Measurements from ENCODE around the gene TIAM2.

DNA sequence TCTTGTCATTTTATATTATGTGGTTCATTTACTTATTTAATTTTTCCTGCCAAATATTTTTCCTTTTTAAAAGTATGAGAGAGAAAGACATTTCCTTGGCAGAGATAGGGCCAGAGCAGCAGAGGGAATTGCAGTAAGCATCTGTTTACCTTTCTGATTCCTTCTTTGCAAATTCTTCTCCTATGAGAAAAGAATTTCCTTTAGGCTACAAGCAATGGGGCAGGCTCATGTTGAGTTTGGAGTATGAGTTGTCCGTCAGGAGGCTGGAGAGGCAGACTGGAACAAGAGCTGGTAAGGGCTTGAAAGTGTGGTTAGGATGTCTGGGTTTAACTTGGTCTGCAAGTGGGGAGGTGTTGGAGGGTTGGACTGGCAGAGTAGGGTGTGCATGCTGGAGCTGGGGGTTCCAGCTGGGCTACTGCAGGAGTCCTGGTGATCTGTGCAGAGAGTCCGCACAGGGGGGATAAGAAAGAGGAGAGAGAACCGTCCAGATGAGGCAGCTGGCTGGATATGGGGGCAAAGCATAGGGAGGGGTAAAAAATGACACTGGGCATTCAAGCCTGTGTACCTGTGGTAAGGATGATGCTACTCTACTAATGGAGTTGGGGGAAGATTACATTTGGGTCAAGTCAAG is 19.7 kb downstream of the TIAM2 start:
- TF ChIP-seq, protein P1, sequence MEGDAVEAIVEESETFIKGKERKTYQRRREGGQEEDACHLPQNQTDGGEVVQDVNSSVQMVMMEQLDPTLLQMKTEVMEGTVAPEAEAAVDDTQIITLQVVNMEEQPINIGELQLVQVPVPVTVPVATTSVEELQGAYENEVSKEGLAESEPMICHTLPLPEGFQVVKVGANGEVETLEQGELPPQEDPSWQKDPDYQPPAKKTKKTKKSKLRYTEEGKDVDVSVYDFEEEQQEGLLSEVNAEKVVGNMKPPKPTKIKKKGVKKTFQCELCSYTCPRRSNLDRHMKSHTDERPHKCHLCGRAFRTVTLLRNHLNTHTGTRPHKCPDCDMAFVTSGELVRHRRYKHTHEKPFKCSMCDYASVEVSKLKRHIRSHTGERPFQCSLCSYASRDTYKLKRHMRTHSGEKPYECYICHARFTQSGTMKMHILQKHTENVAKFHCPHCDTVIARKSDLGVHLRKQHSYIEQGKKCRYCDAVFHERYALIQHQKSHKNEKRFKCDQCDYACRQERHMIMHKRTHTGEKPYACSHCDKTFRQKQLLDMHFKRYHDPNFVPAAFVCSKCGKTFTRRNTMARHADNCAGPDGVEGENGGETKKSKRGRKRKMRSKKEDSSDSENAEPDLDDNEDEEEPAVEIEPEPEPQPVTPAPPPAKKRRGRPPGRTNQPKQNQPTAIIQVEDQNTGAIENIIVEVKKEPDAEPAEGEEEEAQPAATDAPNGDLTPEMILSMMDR (IDR thresholded peaks at IDR 0.05; ENCODE audit: borderline replicate concordance, extremely low read depth, low read length, poor library complexity, severe bottlenecking): no peak
- no peak for TF ChIP-seq EZH2 (IDR thresholded peaks at IDR 0.05; ENCODE audit: borderline replicate concordance, low read depth, low read length, severe bottlenecking)

All from DND-41 (cell line).